ENCODE results near the gene PPIF.

DNA sequence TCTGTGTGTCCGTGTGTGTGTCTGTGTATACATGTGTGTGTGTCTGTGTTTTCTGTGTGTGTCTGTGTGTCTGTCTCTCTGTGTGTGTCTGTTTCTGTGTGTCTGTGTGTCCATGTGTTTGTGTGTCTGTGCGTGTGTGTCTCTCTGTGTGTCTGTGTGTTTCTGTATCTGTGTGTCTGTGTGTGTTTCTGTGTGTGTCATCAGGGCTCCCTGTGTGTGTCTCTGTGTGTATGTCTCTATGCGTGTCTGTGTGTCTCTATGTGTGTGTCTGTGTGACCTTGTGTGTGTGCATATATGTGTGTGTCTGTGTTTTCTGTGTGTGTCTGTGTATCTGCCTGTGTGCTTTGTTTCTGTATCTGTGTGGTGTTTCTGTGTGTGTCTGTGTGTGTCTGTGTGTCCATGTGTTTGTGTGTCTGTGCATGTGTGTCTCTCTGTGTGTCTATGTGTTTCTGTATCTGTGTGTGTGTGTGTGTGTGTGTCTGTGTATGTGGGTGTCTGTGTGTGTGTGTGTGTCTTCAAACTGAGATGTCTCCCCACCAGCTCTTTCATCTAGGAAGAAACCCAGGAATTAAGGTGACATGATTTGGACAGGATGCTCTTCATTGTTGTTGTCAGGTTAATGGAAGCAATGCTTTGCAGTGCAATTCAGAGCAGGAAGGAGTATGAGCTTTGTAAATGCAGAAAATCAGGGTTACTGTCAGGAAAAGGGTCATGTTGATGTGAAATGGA, 20.7 kb upstream of the PPIF start:
- TF ChIP-seq, protein P1, sequence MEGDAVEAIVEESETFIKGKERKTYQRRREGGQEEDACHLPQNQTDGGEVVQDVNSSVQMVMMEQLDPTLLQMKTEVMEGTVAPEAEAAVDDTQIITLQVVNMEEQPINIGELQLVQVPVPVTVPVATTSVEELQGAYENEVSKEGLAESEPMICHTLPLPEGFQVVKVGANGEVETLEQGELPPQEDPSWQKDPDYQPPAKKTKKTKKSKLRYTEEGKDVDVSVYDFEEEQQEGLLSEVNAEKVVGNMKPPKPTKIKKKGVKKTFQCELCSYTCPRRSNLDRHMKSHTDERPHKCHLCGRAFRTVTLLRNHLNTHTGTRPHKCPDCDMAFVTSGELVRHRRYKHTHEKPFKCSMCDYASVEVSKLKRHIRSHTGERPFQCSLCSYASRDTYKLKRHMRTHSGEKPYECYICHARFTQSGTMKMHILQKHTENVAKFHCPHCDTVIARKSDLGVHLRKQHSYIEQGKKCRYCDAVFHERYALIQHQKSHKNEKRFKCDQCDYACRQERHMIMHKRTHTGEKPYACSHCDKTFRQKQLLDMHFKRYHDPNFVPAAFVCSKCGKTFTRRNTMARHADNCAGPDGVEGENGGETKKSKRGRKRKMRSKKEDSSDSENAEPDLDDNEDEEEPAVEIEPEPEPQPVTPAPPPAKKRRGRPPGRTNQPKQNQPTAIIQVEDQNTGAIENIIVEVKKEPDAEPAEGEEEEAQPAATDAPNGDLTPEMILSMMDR (conservative IDR thresholded peaks at IDR 0.05): no peak
- TF ChIP-seq EZH2 (IDR thresholded peaks at IDR 0.05; ENCODE audit: low read depth): no peak
